K562 (cell line): ENCODE measurements around the gene SCAMP3. TPM values are rescaled to one million over a fixed set of nuclear protein-coding genes. Genes with fewer than 3 reads are reported as not detected.

Experiments used
- CBFB ChIP-seq: sonication (generic); formaldehyde crosslinking; IDR thresholded peaks from 2 replicates; pipeline ENCODE4 v1.4.0; 2020; ENCODE audit warnings: mild to moderate bottlenecking, missing genetic modification reagents
- ZNF717 ChIP-seq: fragments of 250-450 bp; sonication (Bioruptor Pico); IDR thresholded peaks from 2 replicates; pipeline ENCODE4 v1.5.0; 2021
- polyA plus RNA-seq, 8 experiments: library from polyadenylated mRNA; depleted of rRNA in 4 of 8; stranded (reverse) in 5 of 8; unstranded in 3 of 8; fragments of >200 nt; fragmentation: Nextera tagmentation in 2 of 8; fragmentation: Illumina TruSeq in 1 of 8; extraction: Ambion mirVana in 2 of 8; extraction: Trizol in 1 of 8; gene quantifications; 2 replicates each; pipeline versions ENCODE4 v1.2.1 to v1.2.3, GENCODE V29; 2011 to 2014; ENCODE audit warnings: inconsistent platforms in 1 of 8, missing spikeins in 1 of 8
- total RNA-seq, 7 experiments: library from RNA; depleted of rRNA in 6 of 7; stranded (reverse); fragments of >200 nt in 6 of 7; fragmentation: Illumina TruSeq in 2 of 7; extraction: Trizol in 2 of 7; gene quantifications; 2 replicates each; pipeline versions ENCODE4 v1.2.1 to v1.2.3, GENCODE V29; 2011 to 2021; ENCODE audit warnings: low replicate concordance in 1 of 7
- TF ChIP-seq, protein P1 (sequence below), 2 experiments: fragments of 450-650 bp; IDR thresholded peaks; 2 replicates each; pipeline ENCODE4 v1.6.1; 2016; ENCODE audit warnings: mild to moderate bottlenecking in 2 of 2, borderline replicate concordance in 1 of 2, low read depth in 1 of 2, moderate library complexity in 1 of 2
- TF ChIP-seq, protein P2 (sequence below): fragments of 250-450 bp; sonication (Bioruptor Pico); IDR thresholded peaks from 2 replicates; pipeline ENCODE4 v1.5.0; 2021; ENCODE audit warnings: mild to moderate bottlenecking, borderline replicate concordance
- TF ChIP-seq, protein P3 (sequence below): fragments of 450-650 bp; IDR thresholded peaks from 2 replicates; pipeline ENCODE4 v1.6.1; 2016; ENCODE audit warnings: borderline replicate concordance

SCAMP3 gene
- total and polyA plus RNA-seq, 9 of the 15 experiments (the other 6 are each of a cell fraction or from before 2014, with no cell fraction given) = 14.2 to 131 (median 86.1) TPM

DNA sequence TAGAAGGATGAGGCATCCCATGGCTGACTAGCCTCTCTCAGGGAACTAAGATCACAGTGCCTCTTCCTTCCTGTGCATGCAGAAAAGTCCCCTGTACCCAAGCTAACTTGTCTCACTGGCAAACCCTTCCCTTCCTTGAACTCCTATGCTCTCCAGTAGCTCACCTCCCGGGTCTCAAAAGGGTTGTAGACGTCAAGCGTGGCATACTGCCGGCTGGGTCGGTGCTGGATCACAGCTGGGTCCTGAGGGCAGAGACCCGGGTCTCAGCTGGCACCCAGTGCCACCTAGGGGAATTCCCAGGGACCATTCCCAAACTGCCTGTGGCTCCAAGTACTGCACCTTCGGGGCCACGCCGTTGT, 688 bp downstream of the SCAMP3 start (continued):
- TF ChIP-seq, protein P1, sequence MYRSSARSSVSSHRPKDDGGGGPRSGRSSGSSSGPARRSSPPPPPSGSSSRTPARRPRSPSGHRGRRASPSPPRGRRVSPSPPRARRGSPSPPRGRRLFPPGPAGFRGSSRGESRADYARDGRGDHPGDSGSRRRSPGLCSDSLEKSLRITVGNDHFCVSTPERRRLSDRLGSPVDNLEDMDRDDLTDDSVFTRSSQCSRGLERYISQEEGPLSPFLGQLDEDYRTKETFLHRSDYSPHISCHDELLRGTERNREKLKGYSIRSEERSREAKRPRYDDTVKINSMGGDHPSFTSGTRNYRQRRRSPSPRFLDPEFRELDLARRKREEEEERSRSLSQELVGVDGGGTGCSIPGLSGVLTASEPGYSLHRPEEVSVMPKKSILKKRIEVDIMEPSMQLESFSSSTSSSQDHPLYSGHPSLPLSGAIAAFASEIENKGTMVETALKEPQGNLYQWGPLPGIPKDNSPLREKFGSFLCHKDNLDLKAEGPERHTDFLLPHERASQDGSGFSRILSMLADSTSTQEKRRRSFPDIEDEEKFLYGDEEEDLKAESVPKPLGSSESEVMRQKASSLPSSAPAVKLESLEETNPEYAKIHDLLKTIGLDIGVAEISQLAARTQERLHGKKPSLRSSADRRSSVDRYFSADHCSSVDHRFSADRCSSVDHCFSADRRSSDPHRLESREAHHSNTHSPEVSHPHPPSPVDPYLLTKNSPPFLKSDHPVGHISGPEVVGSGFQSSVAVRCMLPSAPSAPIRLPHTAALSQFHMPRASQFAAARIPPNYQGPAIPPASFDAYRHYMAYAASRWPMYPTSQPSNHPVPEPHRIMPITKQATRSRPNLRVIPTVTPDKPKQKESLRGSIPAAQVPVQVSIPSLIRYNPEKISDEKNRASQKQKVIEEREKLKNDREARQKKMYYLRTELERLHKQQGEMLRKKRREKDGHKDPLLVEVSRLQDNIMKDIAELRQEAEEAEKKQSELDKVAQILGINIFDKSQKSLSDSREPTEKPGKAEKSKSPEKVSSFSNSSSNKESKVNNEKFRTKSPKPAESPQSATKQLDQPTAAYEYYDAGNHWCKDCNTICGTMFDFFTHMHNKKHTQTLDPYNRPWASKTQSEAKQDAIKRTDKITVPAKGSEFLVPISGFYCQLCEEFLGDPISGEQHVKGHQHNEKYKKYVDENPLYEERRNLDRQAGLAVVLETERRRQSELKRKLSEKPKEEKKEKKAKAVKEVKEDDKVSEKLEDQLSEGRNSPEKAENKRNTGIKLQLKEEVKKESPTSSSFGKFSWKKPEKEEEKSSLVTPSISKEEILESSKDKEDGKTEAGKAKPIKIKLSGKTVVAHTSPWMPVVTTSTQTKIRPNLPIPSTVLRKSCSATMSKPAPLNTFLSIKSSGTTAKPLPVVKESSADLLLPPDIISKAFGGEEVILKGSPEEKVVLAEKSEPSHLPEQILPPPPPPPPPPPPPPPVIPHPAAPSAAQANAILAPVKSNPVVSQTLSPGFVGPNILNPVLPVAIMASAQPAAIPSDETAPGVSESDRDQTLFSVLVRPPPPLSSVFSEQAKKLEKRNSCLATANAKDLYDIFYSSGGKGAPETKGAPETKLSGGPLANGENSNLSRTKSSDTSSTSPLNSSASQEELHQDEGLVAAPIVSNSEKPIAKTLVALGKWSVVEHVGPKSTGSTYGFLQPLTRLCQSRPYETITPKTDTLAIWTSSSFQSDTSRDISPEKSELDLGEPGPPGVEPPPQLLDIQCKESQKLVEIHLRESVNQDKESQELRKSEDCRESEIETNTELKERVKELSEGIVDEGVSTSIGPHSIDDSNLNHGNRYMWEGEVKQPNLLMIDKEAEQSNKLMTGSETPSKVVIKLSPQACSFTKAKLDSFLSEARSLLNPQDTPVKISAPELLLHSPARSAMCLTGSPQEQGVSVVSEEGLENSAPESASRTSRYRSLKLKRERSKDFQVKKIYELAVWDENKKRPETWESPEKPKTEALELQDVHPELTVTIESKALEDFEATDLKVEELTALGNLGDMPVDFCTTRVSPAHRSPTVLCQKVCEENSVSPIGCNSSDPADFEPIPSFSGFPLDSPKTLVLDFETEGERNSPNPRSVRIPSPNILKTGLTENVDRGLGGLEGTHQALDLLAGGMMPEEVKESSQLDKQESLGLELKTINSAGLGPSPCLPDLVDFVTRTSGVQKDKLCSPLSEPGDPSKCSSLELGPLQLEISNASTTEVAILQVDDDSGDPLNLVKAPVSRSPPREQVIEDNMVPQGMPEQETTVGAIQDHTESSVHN (IDR thresholded peaks at IDR 0.05; ENCODE audit: borderline replicate concordance in 1 of 2, low read depth in 1 of 2) = no peak
- TF ChIP-seq, protein P2, sequence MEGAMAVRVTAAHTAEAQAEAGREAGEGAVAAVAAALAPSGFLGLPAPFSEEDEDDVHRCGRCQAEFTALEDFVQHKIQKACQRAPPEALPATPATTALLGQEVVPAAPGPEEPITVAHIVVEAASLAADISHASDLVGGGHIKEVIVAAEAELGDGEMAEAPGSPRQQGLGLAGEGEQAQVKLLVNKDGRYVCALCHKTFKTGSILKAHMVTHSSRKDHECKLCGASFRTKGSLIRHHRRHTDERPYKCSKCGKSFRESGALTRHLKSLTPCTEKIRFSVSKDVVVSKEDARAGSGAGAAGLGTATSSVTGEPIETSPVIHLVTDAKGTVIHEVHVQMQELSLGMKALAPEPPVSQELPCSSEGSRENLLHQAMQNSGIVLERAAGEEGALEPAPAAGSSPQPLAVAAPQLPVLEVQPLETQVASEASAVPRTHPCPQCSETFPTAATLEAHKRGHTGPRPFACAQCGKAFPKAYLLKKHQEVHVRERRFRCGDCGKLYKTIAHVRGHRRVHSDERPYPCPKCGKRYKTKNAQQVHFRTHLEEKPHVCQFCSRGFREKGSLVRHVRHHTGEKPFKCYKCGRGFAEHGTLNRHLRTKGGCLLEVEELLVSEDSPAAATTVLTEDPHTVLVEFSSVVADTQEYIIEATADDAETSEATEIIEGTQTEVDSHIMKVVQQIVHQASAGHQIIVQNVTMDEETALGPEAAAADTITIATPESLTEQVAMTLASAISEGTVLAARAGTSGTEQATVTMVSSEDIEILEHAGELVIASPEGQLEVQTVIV = no peak
- TF ChIP-seq CBFB = no peak
- no peak for TF ChIP-seq ZNF717 (CRISPR knock-in tag)
- TF ChIP-seq, protein P3, sequence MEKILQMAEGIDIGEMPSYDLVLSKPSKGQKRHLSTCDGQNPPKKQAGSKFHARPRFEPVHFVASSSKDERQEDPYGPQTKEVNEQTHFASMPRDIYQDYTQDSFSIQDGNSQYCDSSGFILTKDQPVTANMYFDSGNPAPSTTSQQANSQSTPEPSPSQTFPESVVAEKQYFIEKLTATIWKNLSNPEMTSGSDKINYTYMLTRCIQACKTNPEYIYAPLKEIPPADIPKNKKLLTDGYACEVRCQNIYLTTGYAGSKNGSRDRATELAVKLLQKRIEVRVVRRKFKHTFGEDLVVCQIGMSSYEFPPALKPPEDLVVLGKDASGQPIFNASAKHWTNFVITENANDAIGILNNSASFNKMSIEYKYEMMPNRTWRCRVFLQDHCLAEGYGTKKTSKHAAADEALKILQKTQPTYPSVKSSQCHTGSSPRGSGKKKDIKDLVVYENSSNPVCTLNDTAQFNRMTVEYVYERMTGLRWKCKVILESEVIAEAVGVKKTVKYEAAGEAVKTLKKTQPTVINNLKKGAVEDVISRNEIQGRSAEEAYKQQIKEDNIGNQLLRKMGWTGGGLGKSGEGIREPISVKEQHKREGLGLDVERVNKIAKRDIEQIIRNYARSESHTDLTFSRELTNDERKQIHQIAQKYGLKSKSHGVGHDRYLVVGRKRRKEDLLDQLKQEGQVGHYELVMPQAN = no peak
